ENCODE measurements around the gene SPG7. TPM values are rescaled to one million over a fixed set of nuclear protein-coding genes. Genes with fewer than 3 reads are reported as not detected.
"Not testable (repeated sequence)": the region's sequence is repeated elsewhere in the genome, so short reads cannot be mapped to it uniquely, and the experiment has no call there.

The SPG7 gene
- total RNA-seq, 3 donors from 2014 or later (not counting 1 experiment from before 2014, with no cell fraction given), result 142 to 195 (median 180) TPM

DNA sequence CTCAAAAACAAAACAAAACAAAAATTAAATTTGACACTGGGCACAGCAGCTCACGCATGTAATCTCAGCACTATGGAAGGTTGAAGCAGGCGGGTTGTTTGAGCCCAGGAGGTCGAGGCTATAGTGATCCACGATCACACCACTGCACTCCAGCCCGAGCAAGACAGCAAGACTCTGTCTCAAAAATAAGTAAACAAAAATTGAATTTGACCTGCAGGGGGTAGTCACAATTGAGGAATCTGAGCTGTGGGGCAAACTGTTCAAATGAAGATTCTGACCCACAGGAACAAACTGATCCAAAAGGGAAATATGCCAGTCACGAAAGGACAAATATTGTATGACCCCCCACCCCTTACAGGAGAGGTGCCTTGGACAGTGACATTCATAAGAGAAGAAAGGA, 47.6 kb upstream of the SPG7 start:
- peaks cover 24% of the 10 kb centered on the region for H3K4me1 ChIP-seq (ENCODE audit: control insufficient read depth, insufficient read depth, low read length)
- peak overlapping the region in 1 of 2 donors; percentile 17 for H3K27ac Mint-ChIP-seq
- H3K27me3 Mint-ChIP-seq (ENCODE audit: low read depth in 2 of 2), result no peaks in the 10 kb centered on the region
- H3K36me3 Mint-ChIP-seq, result no peaks in the 10 kb centered on the region
- H3K4me1 Mint-ChIP-seq, result peaks cover 43 to 55% of the 10 kb centered on the region in 2 donors
- ATAC-seq, result peak in 1 of 3 donors; percentile 53
- no peaks in the 10 kb centered on the region for H3K9me3 ChIP-seq (ENCODE audit: control insufficient read depth, insufficient read depth, low read length)
- H3K4me3 ChIP-seq (ENCODE audit: low read length), result no peak overlapping the region
- 88% methylated on average over 6 of the region's 6 CpGs for WGBS (ENCODE audit: insufficient coverage)
- H3K27ac ChIP-seq (ENCODE audit: low read length), result no peak overlapping the region
- DNase-seq, result peak in 1 of 2 donors; percentile 50
- H3K36me3 ChIP-seq (ENCODE audit: control insufficient read depth, insufficient read depth, low read length), result no peaks in the 10 kb centered on the region
- no peaks in the 10 kb centered on the region for H3K9me3 Mint-ChIP-seq
- H3K27me3 ChIP-seq (ENCODE audit: control insufficient read depth, insufficient read depth, low read length), result no peaks in the 10 kb centered on the region
- intact Hi-C loops (cut with micrococcal nuclease), result no loop called here
- TF ChIP-seq, protein P1, sequence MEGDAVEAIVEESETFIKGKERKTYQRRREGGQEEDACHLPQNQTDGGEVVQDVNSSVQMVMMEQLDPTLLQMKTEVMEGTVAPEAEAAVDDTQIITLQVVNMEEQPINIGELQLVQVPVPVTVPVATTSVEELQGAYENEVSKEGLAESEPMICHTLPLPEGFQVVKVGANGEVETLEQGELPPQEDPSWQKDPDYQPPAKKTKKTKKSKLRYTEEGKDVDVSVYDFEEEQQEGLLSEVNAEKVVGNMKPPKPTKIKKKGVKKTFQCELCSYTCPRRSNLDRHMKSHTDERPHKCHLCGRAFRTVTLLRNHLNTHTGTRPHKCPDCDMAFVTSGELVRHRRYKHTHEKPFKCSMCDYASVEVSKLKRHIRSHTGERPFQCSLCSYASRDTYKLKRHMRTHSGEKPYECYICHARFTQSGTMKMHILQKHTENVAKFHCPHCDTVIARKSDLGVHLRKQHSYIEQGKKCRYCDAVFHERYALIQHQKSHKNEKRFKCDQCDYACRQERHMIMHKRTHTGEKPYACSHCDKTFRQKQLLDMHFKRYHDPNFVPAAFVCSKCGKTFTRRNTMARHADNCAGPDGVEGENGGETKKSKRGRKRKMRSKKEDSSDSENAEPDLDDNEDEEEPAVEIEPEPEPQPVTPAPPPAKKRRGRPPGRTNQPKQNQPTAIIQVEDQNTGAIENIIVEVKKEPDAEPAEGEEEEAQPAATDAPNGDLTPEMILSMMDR (IDR thresholded peaks at IDR 0.05), result no peak
- H3K4me3 Mint-ChIP-seq, result no peak overlapping the region

DNA sequence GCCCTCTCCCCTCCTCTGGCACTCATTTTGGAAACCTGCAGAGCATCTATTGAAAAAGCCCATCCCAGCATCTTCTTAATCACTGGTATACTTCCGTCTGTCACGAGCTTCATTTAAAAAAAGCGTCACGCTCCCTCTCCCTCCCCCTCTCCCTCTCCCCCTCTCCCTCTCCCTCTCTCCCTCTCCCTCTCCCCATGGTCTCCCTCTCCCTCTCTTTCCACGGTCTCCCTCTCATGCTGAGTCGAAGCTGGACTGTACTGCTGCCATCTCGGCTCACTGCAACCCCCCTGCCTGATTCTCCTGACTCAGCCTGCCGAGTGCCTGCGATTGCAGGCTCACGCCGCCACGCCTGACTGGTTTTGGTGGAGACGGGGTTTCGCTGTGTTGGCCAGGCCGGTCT, 46.3 kb upstream of the SPG7 start:
- H3K4me3 ChIP-seq (ENCODE audit: low read length); H3K27ac ChIP-seq (ENCODE audit: low read length); H3K27me3 Mint-ChIP-seq (ENCODE audit: low read depth in 2 of 2); H3K4me3 Mint-ChIP-seq; H3K9me3 Mint-ChIP-seq; DNase-seq; H3K36me3 ChIP-seq (ENCODE audit: control insufficient read depth, insufficient read depth, low read length); H3K36me3 Mint-ChIP-seq; intact Hi-C loops (cut with micrococcal nuclease); H3K27me3 ChIP-seq (ENCODE audit: control insufficient read depth, insufficient read depth, low read length); ATAC-seq; H3K9me3 ChIP-seq (ENCODE audit: control insufficient read depth, insufficient read depth, low read length); H3K27ac Mint-ChIP-seq: not testable (repeated sequence)
- H3K4me1 ChIP-seq (ENCODE audit: control insufficient read depth, insufficient read depth, low read length), result peaks cover 19% of the 10 kb centered on the region
- WGBS (ENCODE audit: insufficient coverage), result 92% methylated on average over 9 of the region's 15 CpGs
- peaks cover 46 to 57% of the 10 kb centered on the region in 2 donors for H3K4me1 Mint-ChIP-seq

DNA sequence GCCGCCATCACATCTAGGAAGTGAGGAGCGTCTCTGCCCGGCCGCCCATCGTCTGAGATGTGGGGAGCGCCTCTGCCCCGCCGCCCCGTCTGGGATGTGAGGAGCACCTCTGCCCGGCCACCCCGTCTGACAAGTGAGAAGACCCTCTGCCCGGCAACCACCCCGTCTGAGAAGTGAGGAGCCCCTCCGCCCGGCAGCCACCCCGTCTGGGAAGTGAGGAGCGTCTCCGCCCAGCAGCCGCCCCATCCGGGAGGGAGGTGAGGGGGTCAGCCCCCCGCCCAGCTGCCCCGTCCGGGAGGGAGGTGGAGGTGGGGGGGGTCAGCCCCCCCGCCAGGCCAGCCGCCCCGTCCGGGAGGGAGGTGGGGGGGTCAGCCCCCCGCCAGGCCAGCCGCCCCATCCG, 45.6 kb upstream of the SPG7 start:
- H3K27me3 Mint-ChIP-seq (ENCODE audit: low read depth in 2 of 2); intact Hi-C loops (cut with micrococcal nuclease); ATAC-seq; H3K27ac Mint-ChIP-seq; H3K4me3 Mint-ChIP-seq; H3K27ac ChIP-seq (ENCODE audit: low read length); H3K36me3 Mint-ChIP-seq; H3K9me3 ChIP-seq (ENCODE audit: control insufficient read depth, insufficient read depth, low read length); H3K27me3 ChIP-seq (ENCODE audit: control insufficient read depth, insufficient read depth, low read length); H3K4me3 ChIP-seq (ENCODE audit: low read length); H3K36me3 ChIP-seq (ENCODE audit: control insufficient read depth, insufficient read depth, low read length); H3K9me3 Mint-ChIP-seq; DNase-seq: not testable (repeated sequence)
- peaks cover 26% of the 10 kb centered on the region for H3K4me1 ChIP-seq (ENCODE audit: control insufficient read depth, insufficient read depth, low read length)
- WGBS (ENCODE audit: insufficient coverage), result 99% methylated on average over 18 of the region's 30 CpGs
- peaks cover 49 to 65% of the 10 kb centered on the region in 2 donors for H3K4me1 Mint-ChIP-seq

GRCh38 chr16:89463312-89463711, 44.9 kb upstream of the SPG7 start:
- H3K9me3 ChIP-seq (ENCODE audit: control insufficient read depth, insufficient read depth, low read length); intact Hi-C loops (cut with micrococcal nuclease); H3K27ac ChIP-seq (ENCODE audit: low read length); ATAC-seq; H3K4me3 ChIP-seq (ENCODE audit: low read length); H3K36me3 ChIP-seq (ENCODE audit: control insufficient read depth, insufficient read depth, low read length); H3K9me3 Mint-ChIP-seq; DNase-seq; H3K27me3 ChIP-seq (ENCODE audit: control insufficient read depth, insufficient read depth, low read length); H3K27ac Mint-ChIP-seq; H3K4me3 Mint-ChIP-seq; H3K36me3 Mint-ChIP-seq; H3K27me3 Mint-ChIP-seq (ENCODE audit: low read depth in 2 of 2): not testable (repeated sequence)
- H3K4me1 ChIP-seq (ENCODE audit: control insufficient read depth, insufficient read depth, low read length), result peaks cover 33% of the 10 kb centered on the region
- no CpG with 5 or more reads among the region's 5 CpGs for WGBS (ENCODE audit: insufficient coverage)
- H3K4me1 Mint-ChIP-seq, result peaks cover 49 to 71% of the 10 kb centered on the region in 2 donors

DNA sequence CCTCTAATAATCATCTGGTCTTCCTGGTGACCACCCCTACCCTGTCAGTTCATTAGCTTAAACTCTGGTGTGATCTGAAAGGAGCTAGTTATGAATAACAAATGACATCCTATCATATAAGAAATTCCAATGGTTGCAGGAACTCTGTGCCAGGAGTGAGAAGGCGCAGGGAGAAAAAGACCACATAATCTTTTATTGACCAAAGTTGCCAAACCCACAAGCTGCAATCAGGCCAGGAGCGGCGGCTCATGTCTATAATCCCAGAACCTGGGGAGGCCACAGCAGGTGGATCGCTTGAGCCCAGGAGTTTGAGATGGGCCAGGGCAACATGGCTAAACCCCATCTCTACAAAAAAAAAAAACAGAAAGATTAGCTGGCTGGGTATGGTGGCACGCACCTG, 41.3 kb upstream of the SPG7 start:
- DNase-seq (no peak), ATAC-seq (peak in 1 of 3 donors; percentile 11)
- H3K36me3 Mint-ChIP-seq, result no peaks in the 10 kb centered on the region
- intact Hi-C loops (cut with micrococcal nuclease), result no loop called here
- peaks cover 33 to 74% of the 10 kb centered on the region in 2 donors for H3K4me1 Mint-ChIP-seq
- Histone ChIP-seq H3K27ac (ENCODE audit: low read length) (no peak overlapping the region), H3K9me3 (ENCODE audit: control insufficient read depth, insufficient read depth, low read length) (no peaks in the 10 kb centered on the region), H3K27me3 (ENCODE audit: control insufficient read depth, insufficient read depth, low read length) (no peaks in the 10 kb centered on the region), H3K4me1 (ENCODE audit: control insufficient read depth, insufficient read depth, low read length) (peaks cover 39% of the 10 kb centered on the region), H3K36me3 (ENCODE audit: control insufficient read depth, insufficient read depth, low read length) (no peaks in the 10 kb centered on the region), H3K4me3 (ENCODE audit: low read length) (no peak overlapping the region)
- H3K9me3 Mint-ChIP-seq, result no peaks in the 10 kb centered on the region
- TF ChIP-seq, protein P1 (IDR thresholded peaks at IDR 0.05), result no peak
- no peaks in the 10 kb centered on the region for H3K27me3 Mint-ChIP-seq (ENCODE audit: low read depth in 2 of 2)
- no peak overlapping the region for H3K27ac Mint-ChIP-seq
- 91% methylated on average over 5 of the region's 5 CpGs for WGBS (ENCODE audit: insufficient coverage)
- no peak overlapping the region for H3K4me3 Mint-ChIP-seq

Measured in natural killer cell (primary cell).